ENCODE measurements around the gene ZNF385B. TPM values are rescaled to one million over a fixed set of nuclear protein-coding genes. Genes with fewer than 3 reads are reported as not detected.

ZNF385B gene
- total RNA-seq, 5 donors from 2014 or later (not counting 1 experiment from before 2014, with no cell fraction given), result 0.12 TPM; not detected in 4

DNA sequence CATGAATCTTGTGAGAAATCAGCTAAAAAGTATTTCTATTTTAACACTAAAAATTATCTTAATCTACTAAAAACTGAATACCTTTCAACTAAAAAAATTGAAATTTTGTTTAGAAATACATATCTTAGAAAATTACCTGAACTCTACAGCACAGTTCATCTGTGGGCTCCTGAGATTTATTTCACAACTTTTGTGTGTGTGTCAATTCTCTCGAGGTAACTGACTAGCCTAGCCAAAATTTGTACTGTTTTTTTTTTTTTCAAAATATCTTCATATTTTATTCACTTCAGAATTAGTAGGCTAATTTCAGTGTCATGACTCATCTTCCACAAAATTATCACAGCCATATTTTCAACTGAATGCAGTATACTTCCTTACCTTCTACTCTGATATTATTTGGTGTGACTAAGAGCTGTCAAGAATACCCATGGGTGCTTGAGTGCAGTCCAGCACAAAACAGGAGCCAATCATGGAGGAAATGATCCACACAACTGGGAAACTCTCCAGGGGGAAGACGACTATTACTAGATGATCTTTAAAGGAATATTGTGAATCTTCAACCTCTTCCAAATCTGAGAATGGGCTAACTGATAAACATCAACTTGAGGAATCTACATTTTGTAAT lies 174.6 kb downstream of the ZNF385B start:
- H3K9me3 Mint-ChIP-seq, result peaks cover 0 to 7% (median 0%) of the 10 kb centered on the region in 3 donors
- POLR2A ChIA-PET, result no interaction called here

DNA sequence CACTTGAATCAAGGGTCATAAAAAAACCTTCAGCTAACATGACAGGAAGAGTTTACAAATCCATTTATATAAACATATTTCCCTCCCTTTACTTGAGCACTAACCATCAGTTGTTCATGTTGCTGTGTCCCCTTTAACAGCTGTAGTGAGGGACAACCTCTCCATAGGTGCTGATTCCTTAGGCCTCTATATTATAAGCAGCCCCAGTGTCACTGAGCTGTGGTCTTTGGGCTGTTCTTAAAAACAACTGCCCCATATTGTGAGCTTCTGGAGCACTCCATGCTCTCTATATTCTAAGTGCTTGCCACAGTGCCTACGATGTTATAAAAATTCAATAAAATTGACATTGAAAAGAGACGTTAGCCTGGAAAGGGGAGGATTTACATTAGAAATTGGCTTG lies 175.3 kb downstream of the ZNF385B start:
- no peaks in the 10 kb centered on the region for H3K4me1 Mint-ChIP-seq
- Histone ChIP-seq H3K27ac (ENCODE audit: low read length) (no peak overlapping the region), H3K27me3 (replicated peaks in 1 of 2; ENCODE audit: control insufficient read depth in 2 of 2, extremely low read depth in 1 of 2, insufficient read depth in 2 of 2, low read length in 1 of 2) (no peaks in the 10 kb centered on the region), H3K9me3 (no peaks in the 10 kb centered on the region), H3K4me1 (ENCODE audit: control insufficient read depth in 1 of 2, extremely low read depth in 1 of 2, insufficient read depth in 2 of 2, low read length in 2 of 2) (no peaks in the 10 kb centered on the region), H3K4me3 (ENCODE audit: control insufficient read depth in 1 of 2, extremely low read depth in 1 of 2, low read length in 1 of 2) (no peak overlapping the region), H3K36me3 (ENCODE audit: control insufficient read depth in 2 of 2, extremely low read depth in 1 of 2, insufficient read depth in 1 of 2, low read length in 1 of 2) (no peaks in the 10 kb centered on the region)
- peaks cover 0 to 7% (median 0%) of the 10 kb centered on the region in 3 donors for H3K9me3 Mint-ChIP-seq
- no peak overlapping the region for H3K27ac Mint-ChIP-seq
- peaks cover 0 to 7% of the 10 kb centered on the region in 2 donors for H3K27me3 Mint-ChIP-seq
- ChIA-PET CTCF (no interaction called here), POLR2A (interaction anchor here in 1 of 2 donors (0.6 kb wide), 1 partner anchor 21 kb away, joined by 3 read pairs; no protein-coding TSS in a partner anchor)
- no peaks in the 10 kb centered on the region for H3K36me3 Mint-ChIP-seq
- DNase-seq (no peak), ATAC-seq (replicated peaks in 1 of 4) (no peak)
- H3K4me3 Mint-ChIP-seq, result no peak overlapping the region
- WGBS (ENCODE audit: insufficient coverage), result no CpG with 5 or more reads among the region's 2 CpGs

More for the DNA sequence above, 174.6 kb downstream of the ZNF385B start:
- H3K9me3 ChIP-seq, result no peaks in the 10 kb centered on the region
- DNase-seq, result no peak
- Mint-ChIP-seq H3K4me3 (no peak overlapping the region), H3K4me1 (no peaks in the 10 kb centered on the region), H3K27ac (no peak overlapping the region), H3K36me3 (no peaks in the 10 kb centered on the region), H3K27me3 (peaks cover 0 to 7% of the 10 kb centered on the region in 2 donors)
- CTCF ChIA-PET, result no interaction called here
- H3K36me3 ChIP-seq (ENCODE audit: control insufficient read depth in 2 of 2, extremely low read depth in 1 of 2, insufficient read depth in 1 of 2, low read length in 1 of 2), result no peaks in the 10 kb centered on the region
- H3K4me3 ChIP-seq (ENCODE audit: control insufficient read depth in 1 of 2, extremely low read depth in 1 of 2, low read length in 1 of 2), result no peak overlapping the region
- no CpG with 5 or more reads among the region's 2 CpGs for WGBS (ENCODE audit: insufficient coverage)
- no peaks in the 10 kb centered on the region for H3K4me1 ChIP-seq (ENCODE audit: control insufficient read depth in 1 of 2, extremely low read depth in 1 of 2, insufficient read depth in 2 of 2, low read length in 2 of 2)
- H3K27ac ChIP-seq (ENCODE audit: low read length), result no peak overlapping the region
- no peak for ATAC-seq (replicated peaks in 1 of 4)
- H3K27me3 ChIP-seq (replicated peaks in 1 of 2; ENCODE audit: control insufficient read depth in 2 of 2, extremely low read depth in 1 of 2, insufficient read depth in 2 of 2, low read length in 1 of 2), result no peaks in the 10 kb centered on the region

DNA sequence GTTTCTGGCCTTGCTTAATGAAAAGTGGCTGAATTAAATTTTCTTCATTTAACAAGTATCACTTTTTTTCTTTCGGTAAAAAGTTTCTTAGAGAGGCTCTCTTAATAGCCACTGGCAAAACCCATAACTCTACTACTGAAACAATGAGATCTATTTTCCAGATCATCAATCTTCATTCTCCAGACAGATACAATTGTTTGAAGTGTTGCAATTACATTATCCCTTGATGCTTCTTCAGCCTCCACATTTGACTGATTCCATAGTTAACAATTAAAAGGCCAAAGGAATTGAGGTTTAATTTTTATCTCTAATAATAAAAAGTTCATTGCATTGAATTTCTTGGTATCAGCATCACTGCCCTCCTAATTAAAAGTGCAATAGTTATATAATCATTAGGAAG lies 176.3 kb downstream of the ZNF385B start:
- Mint-ChIP-seq H3K36me3 (no peaks in the 10 kb centered on the region), H3K9me3 (peaks cover 0 to 7% (median 0%) of the 10 kb centered on the region in 3 donors), H3K4me3 (no peak overlapping the region), H3K27me3 (peaks cover 0 to 7% of the 10 kb centered on the region in 2 donors), H3K27ac (no peak overlapping the region), H3K4me1 (no peaks in the 10 kb centered on the region)
- CTCF ChIA-PET, result no interaction called here
- DNase-seq (no peak), ATAC-seq (replicated peaks in 1 of 4) (no peak)
- Histone ChIP-seq H3K36me3 (ENCODE audit: control insufficient read depth in 2 of 2, extremely low read depth in 1 of 2, insufficient read depth in 1 of 2, low read length in 1 of 2) (no peaks in the 10 kb centered on the region), H3K9me3 (no peaks in the 10 kb centered on the region), H3K4me1 (ENCODE audit: control insufficient read depth in 1 of 2, extremely low read depth in 1 of 2, insufficient read depth in 2 of 2, low read length in 2 of 2) (no peaks in the 10 kb centered on the region), H3K27me3 (replicated peaks in 1 of 2; ENCODE audit: control insufficient read depth in 2 of 2, extremely low read depth in 1 of 2, insufficient read depth in 2 of 2, low read length in 1 of 2) (no peaks in the 10 kb centered on the region), H3K27ac (ENCODE audit: low read length) (no peak overlapping the region), H3K4me3 (ENCODE audit: control insufficient read depth in 1 of 2, extremely low read depth in 1 of 2, low read length in 1 of 2) (no peak overlapping the region)
- POLR2A ChIA-PET, result no interaction called here
- WGBS (ENCODE audit: insufficient coverage), result no CpG with 5 or more reads among the region's 1 CpG

DNA sequence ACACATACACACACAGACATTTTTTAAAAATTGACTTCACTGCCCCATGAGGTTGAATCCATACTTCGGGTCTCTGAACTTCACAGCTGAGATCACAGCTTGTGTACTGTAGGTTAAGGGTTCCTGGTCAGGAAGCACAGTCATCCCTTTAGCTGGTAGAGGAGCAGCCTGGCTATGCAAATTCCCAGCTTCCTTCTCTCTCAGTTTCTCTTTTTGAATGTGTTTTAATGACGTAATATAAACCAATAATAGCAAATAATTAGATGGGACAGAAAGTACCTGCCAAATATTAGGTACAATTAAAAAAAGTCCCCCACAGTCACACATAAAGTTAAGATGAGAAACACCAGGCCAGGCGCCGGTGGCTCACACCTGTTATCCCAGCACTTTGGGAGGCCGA lies 178.7 kb downstream of the ZNF385B start:
- no CpG with 5 or more reads among the region's 5 CpGs for WGBS (ENCODE audit: insufficient coverage)
- no peak overlapping the region for H3K27ac Mint-ChIP-seq
- no peaks in the 10 kb centered on the region for H3K4me1 ChIP-seq (ENCODE audit: control insufficient read depth in 1 of 2, extremely low read depth in 1 of 2, insufficient read depth in 2 of 2, low read length in 2 of 2)
- ChIA-PET CTCF (no interaction called here), POLR2A (no interaction called here)
- DNase-seq (no peak), ATAC-seq (replicated peaks in 1 of 4) (no peak)
- no peaks in the 10 kb centered on the region for H3K36me3 ChIP-seq (ENCODE audit: control insufficient read depth in 2 of 2, extremely low read depth in 1 of 2, insufficient read depth in 1 of 2, low read length in 1 of 2)
- no peak overlapping the region for H3K27ac ChIP-seq (ENCODE audit: low read length)
- no peaks in the 10 kb centered on the region for H3K27me3 ChIP-seq (replicated peaks in 1 of 2; ENCODE audit: control insufficient read depth in 2 of 2, extremely low read depth in 1 of 2, insufficient read depth in 2 of 2, low read length in 1 of 2)
- H3K9me3 ChIP-seq, result no peaks in the 10 kb centered on the region
- no peaks in the 10 kb centered on the region for H3K36me3 Mint-ChIP-seq
- no peak overlapping the region for H3K4me3 Mint-ChIP-seq
- H3K27me3 Mint-ChIP-seq, result peaks cover 0 to 4% of the 10 kb centered on the region in 2 donors
- no peak overlapping the region for H3K4me3 ChIP-seq (ENCODE audit: control insufficient read depth in 1 of 2, extremely low read depth in 1 of 2, low read length in 1 of 2)
- H3K4me1 Mint-ChIP-seq, result no peaks in the 10 kb centered on the region
- H3K9me3 Mint-ChIP-seq, result peaks cover 0 to 7% (median 0%) of the 10 kb centered on the region in 3 donors

DNA sequence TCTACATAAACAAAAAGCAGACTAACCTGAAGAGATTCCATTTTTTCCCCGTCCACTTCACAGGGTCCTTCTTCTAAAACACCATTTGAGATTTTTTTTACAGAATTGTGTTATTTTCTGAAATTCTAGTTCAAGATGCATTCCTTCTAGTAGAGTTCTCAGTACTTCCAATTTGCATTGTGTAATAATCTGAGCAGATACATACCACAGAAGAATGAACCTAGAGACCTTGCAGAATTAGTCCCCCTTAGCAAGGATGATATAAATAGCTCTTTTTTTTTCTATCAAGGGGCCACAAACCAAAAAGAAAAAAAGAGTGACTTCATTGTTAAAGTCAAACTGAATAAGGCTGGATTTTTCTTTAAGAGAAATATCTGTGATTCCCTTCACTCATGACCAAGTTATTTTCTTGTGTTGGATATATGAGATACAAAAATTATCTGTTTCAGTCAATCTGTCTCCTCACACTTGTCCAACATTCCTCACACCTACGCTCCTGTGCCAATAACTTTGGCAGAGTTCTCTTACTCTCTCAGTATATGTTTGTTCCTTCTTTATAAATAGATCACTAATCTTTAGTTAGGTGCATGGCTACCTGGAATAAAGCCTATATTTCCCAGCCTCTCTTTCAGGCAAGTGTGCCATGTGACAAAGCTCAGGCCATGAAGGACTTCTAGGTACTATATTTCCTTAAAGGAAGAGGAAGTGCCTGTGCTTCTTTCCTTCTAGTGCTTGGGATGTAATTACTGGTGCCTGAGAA lies 183.5 kb downstream of the ZNF385B start:
- CTCF ChIA-PET, result no interaction called here
- POLR2A ChIA-PET, result no interaction called here

DNA sequence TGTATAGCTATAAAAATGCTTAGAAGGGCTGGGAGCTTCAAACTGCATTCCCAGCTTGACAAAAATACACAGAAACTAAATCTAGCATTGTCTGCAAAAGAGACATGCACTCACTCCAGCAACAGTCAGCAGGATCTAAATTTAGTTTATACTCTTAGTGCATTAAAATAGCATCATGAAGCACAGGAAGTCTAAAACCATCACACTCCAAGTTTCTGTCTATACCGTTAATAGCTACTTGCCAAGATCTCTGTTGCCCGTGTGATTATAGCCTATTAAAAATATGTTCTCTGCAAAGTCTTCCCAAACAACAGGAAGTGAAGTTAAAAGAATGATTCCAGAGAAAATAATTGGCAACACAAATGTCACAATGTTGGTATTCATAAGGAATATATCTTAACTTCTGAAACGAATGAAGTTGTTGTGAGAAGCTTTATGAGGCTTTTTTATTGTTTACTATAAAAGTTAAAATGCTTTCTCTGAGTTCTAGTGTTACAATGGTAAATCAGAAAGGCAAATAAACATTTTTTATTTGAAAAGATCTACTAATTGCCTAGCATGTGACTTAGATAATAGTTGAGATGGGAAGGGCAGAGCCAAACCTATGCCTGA lies 184.2 kb downstream of the ZNF385B start:
- ATAC-seq (replicated peaks in 1 of 4), result no peak
- Mint-ChIP-seq H3K27me3 (peaks cover 0 to 5% of the 10 kb centered on the region in 2 donors), H3K36me3 (no peaks in the 10 kb centered on the region), H3K9me3 (peaks cover 0 to 4% (median 0%) of the 10 kb centered on the region in 3 donors), H3K4me3 (no peak overlapping the region), H3K27ac (no peak overlapping the region), H3K4me1 (no peaks in the 10 kb centered on the region)
- Histone ChIP-seq H3K4me1 (ENCODE audit: control insufficient read depth in 1 of 2, extremely low read depth in 1 of 2, insufficient read depth in 2 of 2, low read length in 2 of 2) (no peaks in the 10 kb centered on the region), H3K36me3 (ENCODE audit: control insufficient read depth in 2 of 2, extremely low read depth in 1 of 2, insufficient read depth in 1 of 2, low read length in 1 of 2) (no peaks in the 10 kb centered on the region), H3K4me3 (ENCODE audit: control insufficient read depth in 1 of 2, extremely low read depth in 1 of 2, low read length in 1 of 2) (no peak overlapping the region), H3K9me3 (no peaks in the 10 kb centered on the region), H3K27ac (ENCODE audit: low read length) (no peak overlapping the region), H3K27me3 (replicated peaks in 1 of 2; ENCODE audit: control insufficient read depth in 2 of 2, extremely low read depth in 1 of 2, insufficient read depth in 2 of 2, low read length in 1 of 2) (no peaks in the 10 kb centered on the region)
- ChIA-PET CTCF (no interaction called here), POLR2A (no interaction called here)
- no peak for DNase-seq
- no CpG with 5 or more reads among the region's 3 CpGs for WGBS (ENCODE audit: insufficient coverage)

More for the DNA sequence above, 183.5 kb downstream of the ZNF385B start:
- Histone ChIP-seq H3K9me3 (no peaks in the 10 kb centered on the region), H3K36me3 (ENCODE audit: control insufficient read depth in 2 of 2, extremely low read depth in 1 of 2, insufficient read depth in 1 of 2, low read length in 1 of 2) (no peaks in the 10 kb centered on the region), H3K27me3 (replicated peaks in 1 of 2; ENCODE audit: control insufficient read depth in 2 of 2, extremely low read depth in 1 of 2, insufficient read depth in 2 of 2, low read length in 1 of 2) (no peaks in the 10 kb centered on the region), H3K4me1 (ENCODE audit: control insufficient read depth in 1 of 2, extremely low read depth in 1 of 2, insufficient read depth in 2 of 2, low read length in 2 of 2) (no peaks in the 10 kb centered on the region), H3K4me3 (ENCODE audit: control insufficient read depth in 1 of 2, extremely low read depth in 1 of 2, low read length in 1 of 2) (no peak overlapping the region), H3K27ac (ENCODE audit: low read length) (no peak overlapping the region)
- Mint-ChIP-seq H3K27ac (no peak overlapping the region), H3K27me3 (peaks cover 0 to 9% of the 10 kb centered on the region in 2 donors), H3K4me3 (no peak overlapping the region), H3K4me1 (no peaks in the 10 kb centered on the region), H3K36me3 (no peaks in the 10 kb centered on the region), H3K9me3 (peaks cover 0 to 8% (median 0%) of the 10 kb centered on the region in 3 donors)
- no CpG with 5 or more reads among the region's 2 CpGs for WGBS (ENCODE audit: insufficient coverage)
- DNase-seq, result no peak
- ATAC-seq (replicated peaks in 1 of 4), result no peak

Measured in T-cell (primary cell).